HG03066 (cell line): ENCODE measurements around the gene ARRDC2.
A peak's percentile ranks its signal among the peaks of the same experiment; 100 is the strongest.
"Not testable (repeated sequence)": the region's sequence is repeated elsewhere in the genome, so short reads cannot be mapped to it uniquely, and the experiment has no call there.

Experiments used
- ATAC-seq: cut with Tn5 transposase; IDR thresholded peaks from one replicate; pipeline ENCODE4 v1.9.1; 2021; ENCODE audit warnings: low read depth; ENCODE audit not compliant: unreplicated experiment

The ARRDC2 gene

GRCh38 chr19:18016209-18016910 lies 8.4 kb downstream of the ARRDC2 start:
- no peak for ATAC-seq

GRCh38 chr19:18017275-18018083 lies 9.5 kb downstream of the ARRDC2 start:
- ATAC-seq = no peak

- no peak for ATAC-seq
Measured at GRCh38 chr19:18020212-18021085, 12.5 kb downstream of the ARRDC2 start.

GRCh38 chr19:18021121-18021755 lies 13.3 kb downstream of the ARRDC2 start:
- ATAC-seq = no peak

- ATAC-seq = no peak
Measured at GRCh38 chr19:18023622-18024251, 15.8 kb downstream of the ARRDC2 start.

GRCh38 chr19:18027151-18027550 lies 19.2 kb downstream of the ARRDC2 start:
- no peak for ATAC-seq

GRCh38 chr19:18029617-18030338 lies 21.8 kb downstream of the ARRDC2 start:
- ATAC-seq = no peak

GRCh38 chr19:18031401-18031800 lies 23.4 kb downstream of the ARRDC2 start:
- ATAC-seq = not testable (repeated sequence)

GRCh38 chr19:18032102-18032501 lies 24.1 kb downstream of the ARRDC2 start:
- not testable (repeated sequence) for ATAC-seq

- no peak for ATAC-seq
Measured at GRCh38 chr19:18041054-18041453, 33.1 kb downstream of the ARRDC2 start.

- no peak for ATAC-seq
Measured at GRCh38 chr19:18043676-18044075, 35.7 kb downstream of the ARRDC2 start.

GRCh38 chr19:18044825-18045304 lies 36.9 kb downstream of the ARRDC2 start:
- ATAC-seq = peak; percentile 96

- no peak for ATAC-seq
Measured at GRCh38 chr19:18045307-18046050, 37.5 kb downstream of the ARRDC2 start.

GRCh38 chr19:18046059-18046718 lies 38.2 kb downstream of the ARRDC2 start:
- no peak for ATAC-seq

- no peak for ATAC-seq
Measured at GRCh38 chr19:18049385-18049784, 41.4 kb downstream of the ARRDC2 start.

GRCh38 chr19:18051887-18052286 lies 43.9 kb downstream of the ARRDC2 start:
- no peak for ATAC-seq

- no peak for ATAC-seq
Measured at GRCh38 chr19:18053576-18054219, 45.7 kb downstream of the ARRDC2 start.

GRCh38 chr19:18055967-18056366 lies 48.0 kb downstream of the ARRDC2 start:
- ATAC-seq = no peak
